GM23338 (cell line): ENCODE data around the gene TECTB. TPM values are rescaled to one million over a fixed set of nuclear protein-coding genes. Genes with fewer than 3 reads are reported as not detected.
A peak's percentile ranks its signal among the peaks of the same experiment; 100 is the strongest.

ENCODE experiments used
- ATAC-seq: fragments of 200-7000 bp; cut with Tn5 transposase; 3 replicates; pipeline ENCODE4 v1.9.1; 2020
- DNase-seq: peaks from one replicate; pipeline ENCODE4 v3.0.0-alpha.2; 2015; ENCODE audit warnings: low spot score
- H2AFZ ChIP-seq: fragments of 200-600 bp; sonication (generic); 2 replicates; pipeline ENCODE4 v1.8.0; 2016; ENCODE audit warnings: antibody characterized with exemption, mild to moderate bottlenecking, moderate library complexity
- H3F3A ChIP-seq: fragments of 200-600 bp; sonication (generic); replicated peaks from 2 replicates; pipeline ENCODE4 v1.8.0; 2017; ENCODE audit warnings: antibody characterized with exemption, mixed run types, low read depth
- H3K27ac ChIP-seq: fragments of 200-600 bp; sonication (generic); 2 replicates; pipeline ENCODE4 v1.6.1; 2016; ENCODE audit warnings: low read depth
- H3K27me3 ChIP-seq: fragments of 200-600 bp; sonication (generic); 2 replicates; pipeline ENCODE4 v1.8.0; 2016; ENCODE audit warnings: mild to moderate bottlenecking, mixed run types, moderate library complexity; ENCODE audit not compliant: insufficient read depth
- H3K36me3 ChIP-seq: fragments of 200-600 bp; sonication (generic); 2 replicates; pipeline ENCODE4 v1.8.0; 2016; ENCODE audit warnings: mild to moderate bottlenecking; ENCODE audit not compliant: insufficient read depth
- H3K4me1 ChIP-seq: fragments of 200-600 bp; sonication (generic); 2 replicates; pipeline ENCODE4 v1.8.0; 2016; ENCODE audit warnings: mild to moderate bottlenecking, moderate library complexity; ENCODE audit not compliant: insufficient read depth
- H3K4me2 ChIP-seq: fragments of 200-600 bp; sonication (generic); 2 replicates; pipeline ENCODE4 v1.7.1; 2017; ENCODE audit warnings: mixed run types
- H3K4me3 ChIP-seq: fragments of 200-600 bp; sonication (generic); 2 replicates; pipeline ENCODE4 v1.6.1; 2016; ENCODE audit warnings: mixed run types
- H3K79me2 ChIP-seq: fragments of 200-600 bp; sonication (generic); replicated peaks from 2 replicates; pipeline ENCODE4 v1.8.0; 2017; ENCODE audit warnings: mild to moderate bottlenecking; ENCODE audit not compliant: insufficient read depth
- H3K9me2 ChIP-seq: fragments of 200-600 bp; sonication (generic); 2 replicates; pipeline ENCODE4 v1.8.0; 2017; ENCODE audit not compliant: insufficient read depth
- H4K20me1 ChIP-seq: fragments of 200-600 bp; sonication (generic); replicated peaks from 2 replicates; pipeline ENCODE4 v1.8.0; 2017; ENCODE audit warnings: mild to moderate bottlenecking; ENCODE audit not compliant: insufficient read depth
- H3K27ac Mint-ChIP-seq: 2 replicates; pipeline ENCODE4 v1.8.0; 2020; ENCODE audit warnings: inconsistent platforms, mild to moderate bottlenecking, moderate library complexity, mixed read lengths
- H3K27me3 Mint-ChIP-seq: 3 replicates; pipeline ENCODE4 v1.8.0; 2022; ENCODE audit warnings: low read depth, mild to moderate bottlenecking, moderate library complexity, mixed read lengths, inconsistent platforms; ENCODE audit not compliant: insufficient read depth, poor library complexity
- H3K36me3 Mint-ChIP-seq: 3 replicates; pipeline ENCODE4 v1.8.0; 2021; ENCODE audit warnings: low read depth, mild to moderate bottlenecking, inconsistent platforms, moderate library complexity, mixed read lengths
- H3K4me1 Mint-ChIP-seq: 3 replicates; pipeline ENCODE4 v1.8.0; 2020; ENCODE audit warnings: mild to moderate bottlenecking, inconsistent platforms, mixed read lengths
- H3K4me3 Mint-ChIP-seq: 3 replicates; pipeline ENCODE4 v1.8.0; 2021; ENCODE audit warnings: moderate library complexity, mild to moderate bottlenecking, inconsistent platforms, mixed read lengths
- H3K9me3 Mint-ChIP-seq: 3 replicates; pipeline ENCODE4 v1.8.0; 2020; ENCODE audit warnings: moderate library complexity, mild to moderate bottlenecking, inconsistent platforms, mixed read lengths
- CREB1 ChIP-seq: fragments of 250-450 bp; sonication (Bioruptor Pico); IDR thresholded peaks from 2 replicates; pipeline ENCODE4 v1.5.0; 2020; ENCODE audit warnings: low read depth, mild to moderate bottlenecking, moderate library complexity
- CTCF ChIP-seq, 2 experiments: fragments of 200-600 bp in 1 of 2; sonication (generic) in 1 of 2; conservative IDR thresholded peaks; 2 replicates each; pipeline versions ENCODE4 v1.5.1 to v1.6.1; 2016 to 2017; ENCODE audit warnings: antibody characterized with exemption in 2 of 2, low read depth in 2 of 2, mild to moderate bottlenecking in 2 of 2, moderate library complexity in 1 of 2
- EZH2 ChIP-seq: fragments of 200-600 bp; sonication (generic); IDR thresholded peaks from one replicate; pipeline ENCODE4 v1.8.0; 2017; ENCODE audit warnings: antibody characterized with exemption, mild to moderate bottlenecking, low read depth; ENCODE audit not compliant: unreplicated experiment
- NANOG ChIP-seq: IDR thresholded peaks from 2 replicates; pipeline ENCODE4 v1.6.1; 2016; ENCODE audit warnings: antibody characterized with exemption, borderline replicate concordance
- POLR2AphosphoS5 ChIP-seq: IDR thresholded peaks from 2 replicates; pipeline ENCODE4 v1.6.1; 2016; ENCODE audit warnings: antibody characterized with exemption, low read depth
- ZNF331 ChIP-seq: fragments of 250-450 bp; sonication (Bioruptor Pico); IDR thresholded peaks from 2 replicates; pipeline ENCODE4 v1.5.0; 2020; ENCODE audit warnings: low read depth, mild to moderate bottlenecking, moderate library complexity
- ZNF462 ChIP-seq: fragments of 250-450 bp; sonication (Bioruptor Pico); IDR thresholded peaks from 2 replicates; pipeline ENCODE4 v1.5.0; 2020; ENCODE audit warnings: mild to moderate bottlenecking, moderate library complexity
- polyA plus RNA-seq: library from polyadenylated mRNA; unstranded; fragments of >200 nt; fragmentation: Nextera tagmentation; extraction: Ambion mirVana; gene quantifications from 2 replicates; pipeline ENCODE4 v1.2.1, GENCODE V29; 2016
- total RNA-seq: library from RNA; depleted of rRNA; stranded (reverse); fragments of >200 nt; shearing (Covaris generic); gene quantifications from 2 replicates; pipeline ENCODE4 v1.2.3, GENCODE V29; 2014
- TF ChIP-seq, protein P1 (sequence below): IDR thresholded peaks from 2 replicates; pipeline ENCODE4 v1.6.1; 2016; ENCODE audit warnings: antibody characterized with exemption

Gene TECTB
- total and polyA plus RNA-seq, 2 experiments from 2014 or later: not detected

GRCh38 chr10:112307358-112308124 lies 24.3 kb downstream of the TECTB start:
- Histone ChIP-seq H3K9me2 (no peaks in the 10 kb centered on the region), H3K36me3 (no peaks in the 10 kb centered on the region), H2AFZ (peak overlapping the region; percentile 4), H4K20me1 (no peaks in the 10 kb centered on the region), H3K4me1 (peaks cover 5% of the 10 kb centered on the region; the same call in 1 of the 2 replicates), H3K4me2 (no peak overlapping the region), H3K27ac (no peak overlapping the region), H3K27me3 (no peaks in the 10 kb centered on the region), H3K4me3 (no peak overlapping the region), H3K79me2 (no peaks in the 10 kb centered on the region), H3F3A (no peaks in the 10 kb centered on the region)
- DNase-seq: peak; percentile 89
- H3K9me3 Mint-ChIP-seq: no peaks in the 10 kb centered on the region
- TF ChIP-seq ZNF331 (CRISPR knock-in tag) (no peak), CTCF (conservative IDR thresholded peaks at IDR 0.05; ENCODE audit: low read depth in 2 of 2) (peak; percentile 91 to 95)
- no peaks in the 10 kb centered on the region for H3K36me3 Mint-ChIP-seq
- no peak overlapping the region for H3K4me3 Mint-ChIP-seq
- no peaks in the 10 kb centered on the region for H3K27me3 Mint-ChIP-seq
- H3K27ac Mint-ChIP-seq: no peak overlapping the region
- peak; percentile 99 for ATAC-seq
- H3K4me1 Mint-ChIP-seq: peaks cover 4% of the 10 kb centered on the region; the same call in 2 of the 3 replicates

GRCh38 chr10:112308125-112308502 lies 24.9 kb downstream of the TECTB start:
- Histone ChIP-seq H3K27me3 (no peaks in the 10 kb centered on the region), H3K4me3 (no peak overlapping the region), H3F3A (no peaks in the 10 kb centered on the region), H4K20me1 (no peaks in the 10 kb centered on the region), H3K36me3 (no peaks in the 10 kb centered on the region), H3K4me2 (no peak overlapping the region), H3K4me1 (peaks cover 5% of the 10 kb centered on the region; the same call in 1 of the 2 replicates), H3K9me2 (no peaks in the 10 kb centered on the region), H2AFZ (no peak overlapping the region; the same call in 1 of the 2 replicates), H3K79me2 (no peaks in the 10 kb centered on the region), H3K27ac (no peak overlapping the region)
- Mint-ChIP-seq H3K27ac (no peak overlapping the region), H3K9me3 (no peaks in the 10 kb centered on the region), H3K4me1 (peaks cover 4% of the 10 kb centered on the region; the same call in 2 of the 3 replicates), H3K27me3 (no peaks in the 10 kb centered on the region), H3K4me3 (no peak overlapping the region), H3K36me3 (no peaks in the 10 kb centered on the region)
- DNase-seq (no peak), ATAC-seq (peak; percentile 78)
- TF ChIP-seq, protein P1, sequence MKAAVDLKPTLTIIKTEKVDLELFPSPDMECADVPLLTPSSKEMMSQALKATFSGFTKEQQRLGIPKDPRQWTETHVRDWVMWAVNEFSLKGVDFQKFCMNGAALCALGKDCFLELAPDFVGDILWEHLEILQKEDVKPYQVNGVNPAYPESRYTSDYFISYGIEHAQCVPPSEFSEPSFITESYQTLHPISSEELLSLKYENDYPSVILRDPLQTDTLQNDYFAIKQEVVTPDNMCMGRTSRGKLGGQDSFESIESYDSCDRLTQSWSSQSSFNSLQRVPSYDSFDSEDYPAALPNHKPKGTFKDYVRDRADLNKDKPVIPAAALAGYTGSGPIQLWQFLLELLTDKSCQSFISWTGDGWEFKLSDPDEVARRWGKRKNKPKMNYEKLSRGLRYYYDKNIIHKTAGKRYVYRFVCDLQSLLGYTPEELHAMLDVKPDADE: no peak
- TF ChIP-seq CREB1 (CRISPR knock-in tag): no peak
- no peak for TF ChIP-seq ZNF462
- TF ChIP-seq NANOG: no peak
- TF ChIP-seq ZNF331 (CRISPR knock-in tag): no peak
- TF ChIP-seq POLR2AphosphoS5: no peak
- TF ChIP-seq EZH2: no peak
